GM21423 (cell line): ENCODE results near the gene B3GALNT2.
"Not testable (repeated sequence)": the region's sequence is repeated elsewhere in the genome, so short reads cannot be mapped to it uniquely, and the experiment has no call there.

Experiments
- ATAC-seq: cut with Tn5 transposase; IDR thresholded peaks from one replicate; pipeline ENCODE4 v1.9.1; 2021; ENCODE audit warnings: mild to moderate bottlenecking, moderate library complexity; ENCODE audit not compliant: unreplicated experiment

B3GALNT2 gene

DNA sequence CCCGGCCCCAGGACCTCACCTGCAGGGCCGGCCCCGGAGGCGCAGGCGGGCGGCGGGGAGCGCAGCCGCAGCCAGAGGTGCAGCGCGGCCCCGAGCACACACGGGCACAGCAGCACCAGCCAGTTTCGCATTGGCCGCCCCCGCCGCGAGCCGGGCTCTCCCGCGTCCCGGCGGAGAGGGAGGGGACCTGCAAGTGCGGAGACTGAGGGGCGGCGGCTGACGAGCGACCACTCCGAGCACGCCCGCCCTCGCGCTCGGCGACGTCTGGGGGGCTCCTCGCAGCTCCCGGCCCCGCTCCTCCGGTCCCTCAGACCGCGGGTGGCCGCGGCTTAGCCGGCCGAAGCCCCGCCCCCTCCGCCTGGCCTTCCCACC is at the start of gene B3GALNT2:
TSS of gene B3GALNT2 (minus strand) at position 331 of the 372 bp plus-strand sequence. CDS start at position 131, 200 bp downstream.
- ATAC-seq: peak; percentile 41

DNA sequence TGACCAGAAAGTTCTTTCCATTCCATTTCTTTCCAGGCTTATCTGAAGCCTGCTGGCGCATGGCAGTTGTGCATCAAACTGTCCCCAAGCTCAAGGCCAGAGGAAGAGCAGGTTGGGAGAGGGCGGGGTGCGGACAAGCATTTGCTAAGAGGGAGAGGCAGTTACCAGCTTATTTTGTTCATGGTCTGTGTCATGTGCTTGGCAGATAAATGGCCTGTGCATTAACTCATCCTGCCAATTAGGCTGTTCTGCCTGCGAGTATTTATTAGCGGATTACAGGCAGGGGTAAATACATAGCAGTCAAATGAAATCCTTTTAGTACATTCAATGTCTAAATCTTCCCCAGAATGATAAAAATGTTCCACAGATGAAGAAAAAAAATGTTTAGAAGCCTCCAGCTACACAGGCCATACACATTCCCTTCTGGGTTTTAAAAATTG is 48.9 kb upstream of the B3GALNT2 start:
- ATAC-seq: no peak

DNA sequence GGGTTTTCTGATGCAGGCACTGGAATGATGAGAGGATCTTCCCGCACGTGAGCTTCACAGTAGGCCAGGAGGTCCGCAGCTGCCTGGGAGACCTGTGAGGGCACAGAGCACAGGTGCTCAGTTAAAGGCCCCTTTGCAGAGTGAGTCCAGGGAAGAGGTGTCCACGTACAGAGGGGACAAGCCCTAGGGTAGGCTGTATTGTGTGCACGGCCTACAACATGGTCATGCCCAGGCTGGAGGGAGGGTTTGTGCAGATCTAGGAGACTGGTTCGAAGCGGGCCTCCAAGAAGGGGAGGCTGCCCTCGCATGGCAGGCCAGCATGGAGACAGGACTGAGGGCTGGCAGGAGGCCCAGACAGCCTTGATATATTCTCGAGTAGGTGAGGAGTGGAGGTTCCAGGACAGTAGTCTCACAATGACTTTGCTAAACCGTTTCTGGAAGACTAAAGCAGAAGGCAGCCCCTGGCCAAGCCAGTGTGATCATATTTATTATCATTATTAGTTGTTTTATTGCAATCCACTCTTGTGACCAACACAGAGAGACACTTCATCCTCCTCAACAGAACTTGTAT is 48.0 kb upstream of the B3GALNT2 start:
- ATAC-seq: no peak

DNA sequence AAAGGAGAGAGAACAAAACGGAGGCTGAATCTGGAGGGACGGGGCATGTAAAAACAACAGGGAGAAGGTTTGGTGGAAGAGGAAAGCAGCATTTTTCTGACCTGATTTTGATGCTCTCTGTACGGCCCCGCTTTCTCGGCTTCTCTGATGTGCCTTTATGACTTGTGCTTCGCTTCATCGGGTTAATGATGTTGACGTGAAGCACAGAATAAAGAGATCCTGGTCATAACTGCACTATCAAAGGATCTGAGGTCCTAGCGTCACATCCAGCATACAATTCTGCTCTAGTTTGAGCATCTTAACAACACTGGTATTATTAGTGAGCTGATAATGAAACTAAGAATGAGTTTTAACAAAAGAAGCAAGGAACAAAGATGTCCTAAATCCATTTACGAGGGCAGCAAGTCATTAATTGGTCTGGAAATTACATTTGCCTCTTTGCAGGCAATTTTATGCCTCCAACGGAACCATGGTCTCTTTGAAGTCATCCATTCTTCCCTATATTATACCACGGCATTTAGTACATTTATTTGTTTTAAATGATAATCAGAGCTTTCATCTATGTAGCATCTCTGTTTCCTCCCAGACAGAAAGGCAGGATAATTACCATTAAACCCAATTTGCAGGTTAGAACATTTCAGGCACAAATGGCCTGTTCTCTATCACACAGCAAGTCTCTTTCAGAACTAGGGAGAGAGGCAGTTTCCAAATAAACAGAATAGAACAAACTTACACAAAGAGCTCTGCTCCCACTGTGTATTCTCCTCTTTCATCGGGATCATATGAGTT is 45.3 kb upstream of the B3GALNT2 start:
- no peak for ATAC-seq

DNA sequence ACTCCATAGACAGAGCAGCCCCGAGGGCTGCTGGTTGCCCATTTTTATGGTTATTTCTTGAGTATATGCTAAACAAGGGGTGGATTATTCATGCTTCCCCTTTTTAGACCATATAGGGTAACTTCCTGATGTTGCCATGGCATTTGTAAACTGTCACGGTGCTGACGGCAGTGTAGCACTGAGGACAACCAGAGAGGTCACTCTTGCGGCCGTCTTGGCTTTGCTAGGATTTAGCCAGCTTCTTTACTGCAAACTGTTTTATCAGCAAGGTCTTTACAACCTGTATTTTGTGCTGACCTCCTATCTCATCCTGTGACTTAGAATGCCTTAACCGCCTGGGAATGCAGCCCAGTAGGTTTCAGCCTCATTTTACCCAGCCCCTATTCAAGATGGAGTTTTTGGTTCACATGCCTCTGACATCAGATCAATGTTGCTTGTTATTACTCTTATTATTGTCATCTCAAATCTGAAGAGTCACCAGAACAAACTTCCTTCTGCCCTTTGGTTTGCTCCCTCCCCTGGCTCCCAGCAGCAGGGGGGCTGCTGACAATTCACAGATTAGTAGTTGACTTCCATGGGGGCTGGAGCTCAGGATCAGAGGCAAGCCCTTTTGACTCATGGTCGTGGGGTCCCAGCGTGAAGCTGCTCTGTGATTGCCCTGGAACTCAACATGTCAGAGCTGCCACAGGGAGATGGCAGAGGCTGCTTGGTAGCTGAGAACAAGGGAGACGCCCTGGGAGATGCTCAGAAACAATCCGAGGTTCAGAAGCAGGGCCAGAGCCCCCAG is 42.3 kb upstream of the B3GALNT2 start:
- ATAC-seq: not testable (repeated sequence)

DNA sequence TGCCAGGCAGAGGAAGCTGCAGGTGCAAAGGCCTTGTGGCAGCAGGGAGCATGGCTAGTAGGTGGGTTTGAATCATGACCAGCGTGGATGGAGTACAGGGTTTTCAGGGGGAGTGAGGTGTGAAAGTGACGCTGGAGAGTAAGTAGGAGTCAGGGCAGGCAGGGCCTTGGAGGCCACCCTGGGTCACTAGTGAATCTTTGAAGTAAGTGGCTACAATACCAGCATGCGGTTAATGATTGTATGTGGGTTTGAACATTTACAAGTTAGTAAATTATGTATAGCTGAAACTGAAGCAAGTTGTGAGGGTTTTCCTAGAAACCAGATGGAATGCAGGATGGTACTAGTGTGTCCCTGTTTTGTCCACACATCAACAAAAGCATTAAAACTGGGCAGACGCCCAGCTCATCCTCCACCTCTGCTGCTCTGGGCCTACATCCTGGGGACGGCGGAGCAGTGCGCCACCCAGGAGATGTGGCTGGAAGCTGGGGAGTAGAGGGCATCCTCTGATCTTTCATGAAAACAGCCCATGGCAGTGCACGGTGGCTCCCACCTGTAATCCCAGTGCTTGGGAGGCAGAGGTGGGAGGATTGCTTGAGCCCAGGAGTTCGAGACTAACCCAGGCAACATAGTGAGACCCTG is 41.2 kb upstream of the B3GALNT2 start:
- no peak for ATAC-seq

DNA sequence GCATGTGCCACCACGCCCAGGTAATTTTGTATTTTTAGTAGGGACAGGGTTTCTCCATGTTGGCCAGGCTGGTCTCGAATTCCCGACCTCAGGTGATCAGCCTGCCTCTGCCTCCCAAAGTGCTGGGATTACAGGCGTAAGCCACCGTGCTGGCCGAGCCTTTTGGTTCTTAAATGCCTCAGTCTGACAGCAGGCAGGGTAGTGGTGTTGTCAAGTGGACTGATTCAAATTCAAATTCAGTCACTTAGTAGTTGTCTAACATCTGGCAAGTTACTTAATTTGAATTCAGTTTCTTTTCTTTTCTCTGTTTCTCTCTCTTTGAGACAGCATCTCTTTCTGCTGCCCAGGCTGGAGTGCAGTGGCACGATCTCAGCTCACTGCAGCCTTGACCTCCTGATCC is 38.6 kb upstream of the B3GALNT2 start:
- not testable (repeated sequence) for ATAC-seq

DNA sequence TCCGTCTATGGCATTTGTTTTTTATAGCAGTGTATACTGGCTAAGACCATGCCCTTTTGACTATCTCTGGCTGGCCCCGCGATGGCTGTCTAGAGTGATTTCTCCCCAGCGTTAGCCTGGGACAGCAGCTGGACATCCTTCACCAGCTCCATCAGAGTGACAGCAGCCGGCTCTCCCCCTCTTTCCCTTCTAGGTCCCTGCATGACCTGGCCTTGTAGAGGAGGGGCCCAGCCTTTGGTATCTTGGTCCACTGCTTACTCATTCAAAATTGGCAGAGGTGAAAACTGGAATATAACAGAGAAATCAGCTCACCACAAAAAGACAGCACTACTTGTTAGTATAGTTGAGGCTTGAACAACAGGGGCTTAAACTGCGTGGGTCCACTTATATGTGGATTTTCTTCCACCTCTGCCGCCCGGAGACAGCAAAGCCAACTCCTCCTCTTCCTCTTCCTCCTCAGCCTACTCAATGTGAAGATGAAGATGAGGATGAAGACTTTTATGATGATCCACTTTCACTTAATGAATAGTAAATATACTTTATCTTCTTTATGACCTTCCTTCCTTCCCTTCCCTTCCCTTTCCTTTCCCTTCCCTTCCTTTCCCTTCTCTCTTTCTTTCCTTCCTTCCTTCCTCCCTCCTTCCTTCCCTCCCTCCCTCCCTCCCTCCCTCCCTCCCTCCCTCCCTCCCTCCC is 29.4 kb upstream of the B3GALNT2 start:
- no peak for ATAC-seq

DNA sequence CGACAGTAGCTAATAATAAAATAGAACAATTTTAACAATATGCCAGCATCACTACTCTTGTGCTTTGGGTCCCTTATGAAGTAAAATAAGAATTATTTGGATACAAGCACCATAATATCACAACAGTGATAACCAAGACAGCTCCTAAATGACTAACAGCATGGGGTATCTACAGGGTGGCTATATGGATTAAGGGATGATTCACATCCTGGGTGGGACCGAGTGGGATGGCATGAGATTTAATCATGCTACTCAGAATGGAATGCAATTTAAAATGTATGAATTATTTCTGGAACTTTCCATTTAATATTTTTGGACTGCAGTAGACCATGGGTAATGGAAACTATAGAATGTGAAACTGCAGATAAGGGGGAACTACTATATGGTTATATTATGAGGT is 28.1 kb upstream of the B3GALNT2 start:
- no peak for ATAC-seq

DNA sequence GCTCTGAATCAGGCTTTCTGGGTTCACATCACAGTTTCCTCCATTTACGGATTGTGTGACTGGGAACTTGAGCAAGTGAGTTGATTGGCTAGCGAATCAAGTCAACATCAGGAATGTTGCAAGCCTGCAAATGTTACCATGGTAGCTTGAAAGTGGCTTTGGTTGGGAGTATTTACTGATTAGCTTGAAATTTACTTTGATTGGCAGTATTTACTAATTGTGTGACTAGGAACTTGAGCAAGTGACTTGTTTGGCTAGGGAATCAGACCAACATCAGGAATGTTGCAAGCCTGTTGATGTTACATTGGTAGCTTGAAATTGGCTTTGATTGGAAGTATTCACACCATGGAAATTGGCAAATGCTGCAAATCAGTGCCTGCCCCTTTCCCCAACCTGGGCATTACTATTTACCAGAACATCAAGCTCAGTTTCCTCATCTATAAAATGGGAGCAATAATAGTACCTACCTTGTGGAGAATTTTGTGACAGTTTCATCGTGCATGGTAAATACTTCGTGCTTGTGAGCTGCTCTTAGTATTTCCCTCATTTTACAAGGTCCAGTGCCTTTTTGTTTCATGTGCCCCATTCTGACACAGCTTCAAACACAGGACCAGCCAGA is 23.1 kb upstream of the B3GALNT2 start:
- no peak for ATAC-seq

DNA sequence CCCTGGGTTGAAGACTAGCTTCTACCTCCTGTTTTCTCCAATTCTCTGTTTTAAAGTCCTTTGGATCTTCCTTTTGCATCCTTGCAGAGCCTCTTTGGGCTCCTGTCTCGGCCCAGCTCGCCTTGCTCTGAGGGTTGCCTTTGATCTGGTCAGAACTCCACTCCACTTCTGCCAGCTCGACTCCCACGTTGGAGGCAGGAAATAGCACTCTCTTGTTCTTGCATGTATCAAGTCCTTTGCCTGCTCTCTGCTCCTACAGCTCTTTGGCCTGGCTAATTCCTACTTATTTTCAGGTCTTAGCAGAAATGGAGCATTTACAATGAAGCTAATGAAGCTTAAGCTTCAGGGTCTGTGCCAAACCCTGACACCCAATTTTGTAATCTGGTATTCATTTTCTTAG is 21.1 kb upstream of the B3GALNT2 start:
- no peak for ATAC-seq

DNA sequence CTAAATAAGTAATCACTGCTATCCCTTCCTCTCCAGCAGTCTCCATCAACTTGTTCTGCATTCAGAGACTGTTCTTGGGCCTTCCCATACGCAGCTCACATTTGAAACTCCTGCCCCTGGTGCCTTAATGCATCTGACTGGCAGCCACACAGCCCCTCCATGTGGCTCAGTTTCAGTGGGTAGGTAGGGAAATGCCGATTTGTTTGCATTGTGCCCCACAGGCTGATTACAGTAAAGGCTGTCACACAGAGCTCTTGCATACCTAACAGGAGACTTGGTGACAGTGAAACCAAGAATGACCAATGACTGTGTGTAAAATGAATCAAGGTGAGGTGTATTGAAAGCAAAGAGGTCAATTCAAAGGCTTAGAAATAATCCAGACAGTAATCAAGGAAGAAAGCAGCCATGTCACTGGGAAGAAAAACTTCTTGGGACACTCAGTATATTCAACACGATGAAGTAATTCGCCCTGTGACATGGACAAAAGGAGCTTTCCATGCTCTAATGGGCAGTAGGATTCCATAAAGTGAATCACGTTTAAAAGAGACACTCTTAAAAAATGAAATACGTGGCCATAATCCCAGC is 12.7 kb upstream of the B3GALNT2 start:
- ATAC-seq: no peak

DNA sequence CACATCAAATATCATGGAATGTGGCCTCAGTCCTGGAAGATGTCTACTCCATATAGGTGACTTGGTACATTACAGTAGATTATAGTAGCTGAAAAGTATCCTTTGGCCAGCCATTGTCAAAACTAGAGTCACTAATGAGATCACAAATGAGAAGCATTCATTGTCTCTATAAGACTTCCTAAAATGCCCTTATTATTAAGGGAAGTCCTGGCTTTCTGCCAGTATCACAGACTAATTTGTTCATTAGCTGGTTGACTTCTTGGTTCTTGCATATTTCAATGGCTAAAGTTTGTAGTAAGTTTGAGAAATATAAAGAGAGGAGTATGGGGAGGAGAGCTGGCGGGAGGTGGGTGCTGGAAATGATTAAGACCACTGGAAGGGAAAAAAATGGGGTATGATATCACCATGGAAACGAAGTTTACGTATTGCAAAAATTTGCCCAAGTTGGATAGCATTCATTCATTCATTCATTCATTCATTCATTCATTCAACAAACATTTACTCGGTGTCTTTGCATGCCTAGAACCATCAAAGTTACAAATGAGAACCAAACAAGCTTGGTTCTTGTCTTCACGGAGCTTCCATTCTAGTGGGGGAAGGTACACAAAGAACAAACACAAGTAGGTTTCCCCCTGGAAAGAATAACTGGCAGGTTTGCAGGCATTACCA is 11.7 kb upstream of the B3GALNT2 start:
- ATAC-seq: no peak

DNA sequence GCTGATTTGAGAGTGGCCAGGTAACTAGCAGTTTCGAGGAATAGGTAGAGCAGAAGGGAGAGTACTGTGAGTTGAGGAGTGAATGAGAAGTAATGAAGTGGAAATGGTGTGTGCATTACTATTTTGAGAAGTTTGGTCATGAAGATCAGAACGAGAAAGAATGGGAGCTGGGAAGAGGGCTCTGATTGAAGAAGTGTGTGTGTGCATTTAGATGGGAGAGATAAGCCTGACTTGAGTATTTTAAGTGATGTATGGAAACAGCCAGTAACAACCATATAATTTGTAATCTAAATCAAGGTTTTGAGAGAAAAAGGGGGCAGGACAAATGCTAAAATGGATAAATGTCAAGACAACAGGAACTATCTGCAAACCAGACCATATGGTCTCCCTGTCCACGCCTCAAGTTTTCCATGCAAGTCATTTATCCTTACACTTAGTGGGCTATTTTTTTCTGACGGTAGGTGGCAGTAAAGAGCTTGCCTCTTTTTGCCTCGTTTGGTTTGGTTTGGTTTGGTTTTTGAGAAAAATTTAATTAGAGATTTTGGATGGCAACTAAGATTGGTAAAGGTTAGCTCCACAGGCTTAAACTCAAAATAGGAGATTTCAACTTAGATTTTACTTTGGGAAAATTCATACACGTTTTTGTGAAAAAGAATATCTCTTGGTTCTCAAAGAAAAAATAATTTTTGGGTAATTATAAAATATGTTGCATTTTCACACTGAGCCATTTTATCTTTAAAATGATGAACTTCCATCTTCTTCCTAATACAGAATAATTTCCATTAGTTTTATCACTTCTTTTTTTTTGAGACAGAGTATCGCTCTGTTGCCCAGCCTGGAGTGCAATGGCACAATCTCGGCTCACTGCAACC is 9.5 kb upstream of the B3GALNT2 start:
- ATAC-seq: no peak

DNA sequence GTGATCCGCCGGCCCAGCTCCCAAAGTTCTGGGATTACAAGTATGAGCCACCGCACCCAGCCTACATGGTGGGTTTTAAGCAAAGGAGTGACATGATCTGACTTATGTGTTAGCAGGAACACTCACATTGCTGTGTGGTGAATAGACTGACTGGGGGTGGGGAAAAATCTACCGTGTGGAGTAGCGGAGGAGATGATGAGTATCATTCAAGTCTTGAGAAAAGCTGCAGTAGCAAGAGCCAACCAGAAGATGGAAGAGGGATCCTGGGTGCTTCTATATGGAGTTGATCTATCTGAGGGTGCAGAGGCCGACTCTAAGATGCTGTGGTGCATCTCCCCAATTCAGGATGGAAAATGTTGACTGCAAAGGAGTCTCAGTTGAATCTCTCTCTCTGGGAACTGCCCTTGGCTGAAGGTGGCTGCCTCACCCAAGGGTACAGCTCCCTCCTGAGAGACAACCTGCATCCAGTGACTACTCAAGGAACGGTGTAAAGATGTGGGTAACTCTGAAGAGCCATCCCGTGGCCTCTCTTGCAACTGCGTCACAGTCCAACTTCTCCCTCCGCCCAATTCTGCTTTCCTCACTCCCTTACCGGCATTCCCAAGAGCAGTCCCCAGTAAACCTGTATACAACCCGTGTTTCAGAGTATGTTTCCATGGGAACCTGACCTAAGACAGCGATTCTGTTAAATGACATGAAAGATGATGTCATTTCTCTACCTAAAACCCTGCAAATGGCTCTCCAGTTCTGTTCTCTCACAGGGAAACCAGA is 7.4 kb upstream of the B3GALNT2 start:
- no peak for ATAC-seq

DNA sequence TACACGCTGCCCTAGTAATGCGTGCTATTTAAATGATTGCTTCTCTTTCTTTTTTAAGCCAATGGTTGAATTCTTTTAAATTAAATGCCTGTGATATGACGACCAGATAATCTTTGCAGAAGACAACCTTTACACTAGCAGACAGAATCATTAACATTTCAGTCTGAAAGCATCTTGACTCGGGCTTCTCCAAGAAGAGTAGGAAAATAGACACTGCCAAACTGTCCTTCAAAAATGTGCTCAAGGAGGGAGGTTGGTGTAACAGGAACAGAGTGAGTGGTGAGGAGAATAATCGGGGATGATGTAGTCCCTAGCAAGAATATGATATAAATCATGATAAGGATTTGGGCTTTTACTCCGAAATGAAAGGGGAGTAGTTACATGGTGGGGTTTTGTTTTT is 6.6 kb upstream of the B3GALNT2 start:
- ATAC-seq: no peak

DNA sequence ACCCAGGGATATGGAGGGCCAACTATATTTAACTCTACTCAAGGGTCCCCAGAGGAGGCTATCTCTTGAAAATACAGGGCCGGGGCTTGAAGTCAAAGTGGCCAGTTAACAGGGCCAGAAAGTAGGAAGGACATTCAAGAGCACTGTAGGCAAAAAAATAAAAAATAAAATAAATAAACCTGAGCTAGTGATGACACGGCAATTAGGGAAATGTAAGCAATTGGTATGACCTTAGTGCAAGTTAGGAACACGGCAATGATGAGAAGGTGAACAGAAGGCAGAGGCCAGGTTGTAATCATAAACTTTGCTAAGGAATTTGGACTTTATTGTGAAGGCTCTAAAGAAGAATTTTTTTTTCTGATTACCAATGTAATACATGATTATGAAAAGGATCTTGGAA is 3.4 kb upstream of the B3GALNT2 start:
- no peak for ATAC-seq
